T-helper 2 cell treated with Interferon-gamma antibody and Interleukin-4, amounts not matched to agents 5 μg/mL and 100 μg/mL, for 36 hours (primary cell): ENCODE data around the gene GALNT14.
A peak's percentile ranks its signal among the peaks of the same experiment; 100 is the strongest.

ENCODE experiments used
- DNase-seq: peaks from one replicate; pipeline ENCODE4 v3.0.0; 2021; ENCODE audit warnings: low spot score
- H3K27ac Mint-ChIP-seq: one replicate; pipeline ENCODE4 v1.8.0; 2021; ENCODE audit warnings: mild to moderate bottlenecking, mixed read lengths
- H3K27me3 Mint-ChIP-seq: one replicate; pipeline ENCODE4 v1.8.0; 2021; ENCODE audit warnings: low read depth, mixed read lengths
- H3K36me3 Mint-ChIP-seq: one replicate; pipeline ENCODE4 v1.8.0; 2021; ENCODE audit warnings: low read depth, mixed read lengths
- H3K4me1 Mint-ChIP-seq: one replicate; pipeline ENCODE4 v1.8.0; 2021; ENCODE audit warnings: low read depth, mixed read lengths
- H3K4me3 Mint-ChIP-seq: one replicate; pipeline ENCODE4 v1.8.0; 2022; ENCODE audit warnings: mild to moderate bottlenecking, moderate library complexity, mixed read lengths
- H3K9me3 Mint-ChIP-seq: one replicate; pipeline ENCODE4 v1.8.0; 2021; ENCODE audit warnings: mixed read lengths

Gene GALNT14

GRCh38 chr2:31069643-31070325, 68.5 kb downstream of the GALNT14 start:
- Mint-ChIP-seq H3K4me1 (no peaks in the 10 kb centered on the region), H3K27ac (no peak overlapping the region), H3K27me3 (no peaks in the 10 kb centered on the region), H3K4me3 (no peak overlapping the region), H3K36me3 (no peaks in the 10 kb centered on the region), H3K9me3 (no peaks in the 10 kb centered on the region)
- DNase-seq, result no peak

GRCh38 chr2:31067259-31067658, 71.0 kb downstream of the GALNT14 start:
- Mint-ChIP-seq H3K36me3 (no peaks in the 10 kb centered on the region), H3K9me3 (no peaks in the 10 kb centered on the region), H3K27ac (no peak overlapping the region), H3K4me1 (no peaks in the 10 kb centered on the region), H3K27me3 (peaks cover under 1% of the 10 kb centered on the region), H3K4me3 (no peak overlapping the region)
- no peak for DNase-seq

- Mint-ChIP-seq H3K27me3 (peaks cover 2% of the 10 kb centered on the region), H3K4me3 (no peak overlapping the region), H3K4me1 (no peaks in the 10 kb centered on the region), H3K36me3 (no peaks in the 10 kb centered on the region), H3K9me3 (no peaks in the 10 kb centered on the region), H3K27ac (no peak overlapping the region)
- DNase-seq, result no peak
These were observed 71.7 kb downstream of the GALNT14 start for GRCh38 chr2:31066551-31066950.

- Mint-ChIP-seq H3K9me3 (no peaks in the 10 kb centered on the region), H3K36me3 (no peaks in the 10 kb centered on the region), H3K4me3 (no peak overlapping the region), H3K27ac (no peak overlapping the region), H3K4me1 (no peaks in the 10 kb centered on the region), H3K27me3 (peaks cover 2% of the 10 kb centered on the region)
- no peak for DNase-seq
These were observed 72.2 kb downstream of the GALNT14 start for GRCh38 chr2:31066086-31066485.

- Mint-ChIP-seq H3K4me1 (no peaks in the 10 kb centered on the region), H3K27ac (no peak overlapping the region), H3K36me3 (no peaks in the 10 kb centered on the region)
These were observed 72.9 kb downstream of the GALNT14 start for GRCh38 chr2:31065356-31065755.

GRCh38 chr2:31060397-31060796, 77.8 kb downstream of the GALNT14 start:
- Mint-ChIP-seq H3K4me1 (no peaks in the 10 kb centered on the region), H3K36me3 (no peaks in the 10 kb centered on the region), H3K4me3 (no peak overlapping the region), H3K9me3 (no peaks in the 10 kb centered on the region), H3K27me3 (peaks cover 2% of the 10 kb centered on the region), H3K27ac (no peak overlapping the region)
- no peak for DNase-seq

More at GRCh38 chr2:31065356-31065755, 72.9 kb downstream of the GALNT14 start:
- Mint-ChIP-seq H3K27me3 (peaks cover 2% of the 10 kb centered on the region), H3K9me3 (no peaks in the 10 kb centered on the region), H3K4me3 (no peak overlapping the region)
- no peak for DNase-seq

- H3K4me3 Mint-ChIP-seq, result no peak overlapping the region
- H3K27me3 Mint-ChIP-seq, result peaks cover 2% of the 10 kb centered on the region
- no peaks in the 10 kb centered on the region for H3K9me3 Mint-ChIP-seq
- H3K27ac Mint-ChIP-seq, result no peak overlapping the region
- no peak for DNase-seq
- no peaks in the 10 kb centered on the region for H3K4me1 Mint-ChIP-seq
- H3K36me3 Mint-ChIP-seq, result no peaks in the 10 kb centered on the region
These were observed 79.9 kb downstream of the GALNT14 start for GRCh38 chr2:31058096-31059035.

- DNase-seq, result no peak
- H3K27ac Mint-ChIP-seq, result no peak overlapping the region
- no peaks in the 10 kb centered on the region for H3K4me1 Mint-ChIP-seq
- no peak overlapping the region for H3K4me3 Mint-ChIP-seq
- peaks cover 2% of the 10 kb centered on the region for H3K27me3 Mint-ChIP-seq
- H3K9me3 Mint-ChIP-seq, result no peaks in the 10 kb centered on the region
- no peaks in the 10 kb centered on the region for H3K36me3 Mint-ChIP-seq
These were observed 80.5 kb downstream of the GALNT14 start for GRCh38 chr2:31057691-31058090.

GRCh38 chr2:31055938-31056337, 82.3 kb downstream of the GALNT14 start:
- H3K4me1 Mint-ChIP-seq, result peaks cover 2% of the 10 kb centered on the region
- H3K27ac Mint-ChIP-seq, result no peak overlapping the region
- H3K4me3 Mint-ChIP-seq, result no peak overlapping the region
- no peaks in the 10 kb centered on the region for H3K9me3 Mint-ChIP-seq
- no peak for DNase-seq
- no peaks in the 10 kb centered on the region for H3K36me3 Mint-ChIP-seq
- H3K27me3 Mint-ChIP-seq, result no peaks in the 10 kb centered on the region

GRCh38 chr2:31054842-31055388, 83.3 kb downstream of the GALNT14 start:
- Mint-ChIP-seq H3K36me3 (no peaks in the 10 kb centered on the region), H3K27ac (no peak overlapping the region), H3K27me3 (no peaks in the 10 kb centered on the region), H3K4me1 (peaks cover 2% of the 10 kb centered on the region), H3K4me3 (no peak overlapping the region), H3K9me3 (no peaks in the 10 kb centered on the region)
- DNase-seq, result no peak

- H3K36me3 Mint-ChIP-seq, result no peaks in the 10 kb centered on the region
- H3K9me3 Mint-ChIP-seq, result no peaks in the 10 kb centered on the region
- DNase-seq, result no peak
- no peak overlapping the region for H3K4me3 Mint-ChIP-seq
- no peak overlapping the region for H3K27ac Mint-ChIP-seq
- peaks cover 2% of the 10 kb centered on the region for H3K4me1 Mint-ChIP-seq
- H3K27me3 Mint-ChIP-seq, result no peaks in the 10 kb centered on the region
These were observed 84.1 kb downstream of the GALNT14 start for GRCh38 chr2:31053929-31054782.

- H3K36me3 Mint-ChIP-seq, result no peaks in the 10 kb centered on the region
- no peak overlapping the region for H3K27ac Mint-ChIP-seq
- DNase-seq, result no peak
- H3K4me3 Mint-ChIP-seq, result no peak overlapping the region
- no peaks in the 10 kb centered on the region for H3K27me3 Mint-ChIP-seq
- peaks cover 2% of the 10 kb centered on the region for H3K4me1 Mint-ChIP-seq
- no peaks in the 10 kb centered on the region for H3K9me3 Mint-ChIP-seq
These were observed 86.0 kb downstream of the GALNT14 start for GRCh38 chr2:31052284-31052683.

- H3K4me1 Mint-ChIP-seq, result peaks cover 2% of the 10 kb centered on the region
- peak; percentile 6 for DNase-seq
- H3K27me3 Mint-ChIP-seq, result no peaks in the 10 kb centered on the region
- H3K4me3 Mint-ChIP-seq, result no peak overlapping the region
- no peak overlapping the region for H3K27ac Mint-ChIP-seq
- H3K36me3 Mint-ChIP-seq, result no peaks in the 10 kb centered on the region
- no peaks in the 10 kb centered on the region for H3K9me3 Mint-ChIP-seq
These were observed 86.7 kb downstream of the GALNT14 start for GRCh38 chr2:31051258-31052140.
